ENCODE measurements around the gene ITPR1.
A peak's percentile ranks its signal among the peaks of the same experiment; 100 is the strongest.
"Not testable (repeated sequence)": the region's sequence is repeated elsewhere in the genome, so short reads cannot be mapped to it uniquely, and the experiment has no call there.

Gene ITPR1

GRCh38 chr3:4596612-4597011 lies 103.5 kb downstream of the ITPR1 start:
- no peak for DNase-seq (ENCODE audit: low read depth)

- DNase-seq (ENCODE audit: low read depth), result no peak
Observed at GRCh38 chr3:4597208-4597985, 104.2 kb downstream of the ITPR1 start.

GRCh38 chr3:4598232-4598631 lies 105.1 kb downstream of the ITPR1 start:
- DNase-seq (ENCODE audit: low read depth), result not testable (repeated sequence)

- DNase-seq (ENCODE audit: low read depth), result no peak
Observed at GRCh38 chr3:4599612-4600011, 106.5 kb downstream of the ITPR1 start.

GRCh38 chr3:4600493-4600892 lies 107.3 kb downstream of the ITPR1 start:
- DNase-seq (ENCODE audit: low read depth), result no peak

GRCh38 chr3:4601892-4602291 lies 108.7 kb downstream of the ITPR1 start:
- no peak for DNase-seq (ENCODE audit: low read depth)

- no peak for DNase-seq (ENCODE audit: low read depth)
Observed at GRCh38 chr3:4604693-4605092, 111.5 kb downstream of the ITPR1 start.

GRCh38 chr3:4606911-4607310 lies 113.8 kb downstream of the ITPR1 start:
- DNase-seq (ENCODE audit: low read depth), result no peak

- no peak for DNase-seq (ENCODE audit: low read depth)
Observed at GRCh38 chr3:4613366-4613765, 120.2 kb downstream of the ITPR1 start.

GRCh38 chr3:4614070-4614469 lies 120.9 kb downstream of the ITPR1 start:
- no peak for DNase-seq (ENCODE audit: low read depth)

GRCh38 chr3:4614927-4615326 lies 121.8 kb downstream of the ITPR1 start:
- DNase-seq (ENCODE audit: low read depth), result no peak

- no peak for DNase-seq (ENCODE audit: low read depth)
Observed at GRCh38 chr3:4615750-4616149, 122.6 kb downstream of the ITPR1 start.

GRCh38 chr3:4623421-4623999 lies 130.4 kb downstream of the ITPR1 start:
- no peak for DNase-seq (ENCODE audit: low read depth)

GRCh38 chr3:4627651-4628375 lies 134.7 kb downstream of the ITPR1 start:
- no peak for DNase-seq (ENCODE audit: low read depth)

- no peak for DNase-seq (ENCODE audit: low read depth)
Observed at GRCh38 chr3:4629095-4630007, 136.2 kb downstream of the ITPR1 start.

GRCh38 chr3:4633078-4634004 lies 140.2 kb downstream of the ITPR1 start:
- peak; percentile 7 for DNase-seq (ENCODE audit: low read depth)

- no peak for DNase-seq (ENCODE audit: low read depth)
Observed at GRCh38 chr3:4634894-4635293, 141.7 kb downstream of the ITPR1 start.

- no peak for DNase-seq (ENCODE audit: low read depth)
Observed at GRCh38 chr3:4637265-4637664, 144.1 kb downstream of the ITPR1 start.

- no peak for DNase-seq (ENCODE audit: low read depth)
Observed at GRCh38 chr3:4641863-4642563, 148.9 kb downstream of the ITPR1 start.

- no peak for DNase-seq (ENCODE audit: low read depth)
Observed at GRCh38 chr3:4642611-4643010, 149.5 kb downstream of the ITPR1 start.

All from HS-27A (cell line).